Ishikawa (cell line): ENCODE results near the gene PRKCZ.

Source experiments
- CEBPB ChIP-seq: IDR thresholded peaks from 2 replicates; pipeline ENCODE4 v1.6.1; 2012
- CREB1 ChIP-seq: IDR thresholded peaks from 2 replicates; pipeline ENCODE4 v1.6.1; 2012; ENCODE audit warnings: low read depth
- EGR1 ChIP-seq: IDR thresholded peaks from 2 replicates; pipeline ENCODE4 v1.6.1; 2012
- EP300 ChIP-seq: IDR thresholded peaks from 2 replicates; pipeline ENCODE4 v1.6.1; 2012; ENCODE audit warnings: borderline replicate concordance
- FOXM1 ChIP-seq: IDR thresholded peaks from 2 replicates; pipeline ENCODE4 v1.6.1; 2012; ENCODE audit warnings: low read depth, borderline replicate concordance
- NFIC ChIP-seq: IDR thresholded peaks from 2 replicates; pipeline ENCODE4 v1.6.1; 2012
- RAD21 ChIP-seq: IDR thresholded peaks from 2 replicates; pipeline ENCODE4 v1.6.1; 2012; ENCODE audit warnings: low read depth
- TAF1 ChIP-seq: IDR thresholded peaks from 2 replicates; pipeline ENCODE4 v1.6.1; 2012; ENCODE audit warnings: low read depth, mild to moderate bottlenecking
- TCF12 ChIP-seq: IDR thresholded peaks from 2 replicates; pipeline ENCODE4 v1.6.1; 2012; ENCODE audit warnings: low read depth
- TEAD4 ChIP-seq: IDR thresholded peaks from 2 replicates; pipeline ENCODE4 v1.6.1; 2012
- YY1 ChIP-seq: IDR thresholded peaks from 2 replicates; pipeline ENCODE4 v1.6.1; 2012; ENCODE audit warnings: low read depth
- ZBTB7A ChIP-seq: IDR thresholded peaks from 2 replicates; pipeline ENCODE4 v1.6.1; 2012; ENCODE audit warnings: low read depth
- TF ChIP-seq, protein P1 (sequence below): IDR thresholded peaks from 2 replicates; pipeline ENCODE4 v1.6.1; 2012; ENCODE audit warnings: low read depth, mild to moderate bottlenecking
- TF ChIP-seq, protein P2 (sequence below): IDR thresholded peaks from 2 replicates; pipeline ENCODE4 v1.6.1; 2012
- TF ChIP-seq, protein P3 (sequence below): IDR thresholded peaks from 2 replicates; pipeline ENCODE4 v1.6.1; 2012

Gene PRKCZ

DNA sequence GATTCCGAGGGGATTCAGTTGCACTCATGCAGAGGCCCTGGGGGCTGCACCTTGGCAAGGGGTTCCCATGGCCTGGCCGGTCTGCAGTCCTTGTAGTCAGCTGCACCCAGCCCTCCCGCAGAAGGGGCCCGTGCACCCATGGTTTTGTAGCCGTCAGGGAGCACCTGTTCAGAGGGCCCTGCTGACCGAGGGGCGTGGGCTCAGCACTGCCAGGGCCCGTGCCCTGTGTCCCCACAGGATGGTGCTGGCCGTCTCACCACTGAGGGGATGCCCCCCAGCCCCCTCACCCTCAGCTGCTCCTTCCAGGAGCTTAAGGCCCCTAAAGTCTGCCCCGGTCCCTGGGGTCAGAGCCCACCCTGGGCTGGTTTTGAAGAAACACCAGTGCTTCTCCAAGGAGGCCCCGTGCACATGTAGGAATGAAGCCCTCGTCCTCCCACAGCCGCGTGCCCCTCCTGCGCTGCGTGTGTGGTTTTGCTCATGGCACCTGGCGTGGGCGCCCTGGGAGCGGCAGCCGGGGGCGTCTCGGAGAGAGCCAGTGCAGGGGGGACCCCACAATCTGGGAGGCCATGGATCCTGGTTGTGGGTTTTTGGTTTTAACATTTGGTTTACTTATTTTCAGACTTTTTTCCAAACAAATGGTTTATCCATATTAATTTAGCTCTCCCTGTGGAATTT, 40.1 kb downstream of the PRKCZ start:
- TF ChIP-seq EP300: no peak

DNA sequence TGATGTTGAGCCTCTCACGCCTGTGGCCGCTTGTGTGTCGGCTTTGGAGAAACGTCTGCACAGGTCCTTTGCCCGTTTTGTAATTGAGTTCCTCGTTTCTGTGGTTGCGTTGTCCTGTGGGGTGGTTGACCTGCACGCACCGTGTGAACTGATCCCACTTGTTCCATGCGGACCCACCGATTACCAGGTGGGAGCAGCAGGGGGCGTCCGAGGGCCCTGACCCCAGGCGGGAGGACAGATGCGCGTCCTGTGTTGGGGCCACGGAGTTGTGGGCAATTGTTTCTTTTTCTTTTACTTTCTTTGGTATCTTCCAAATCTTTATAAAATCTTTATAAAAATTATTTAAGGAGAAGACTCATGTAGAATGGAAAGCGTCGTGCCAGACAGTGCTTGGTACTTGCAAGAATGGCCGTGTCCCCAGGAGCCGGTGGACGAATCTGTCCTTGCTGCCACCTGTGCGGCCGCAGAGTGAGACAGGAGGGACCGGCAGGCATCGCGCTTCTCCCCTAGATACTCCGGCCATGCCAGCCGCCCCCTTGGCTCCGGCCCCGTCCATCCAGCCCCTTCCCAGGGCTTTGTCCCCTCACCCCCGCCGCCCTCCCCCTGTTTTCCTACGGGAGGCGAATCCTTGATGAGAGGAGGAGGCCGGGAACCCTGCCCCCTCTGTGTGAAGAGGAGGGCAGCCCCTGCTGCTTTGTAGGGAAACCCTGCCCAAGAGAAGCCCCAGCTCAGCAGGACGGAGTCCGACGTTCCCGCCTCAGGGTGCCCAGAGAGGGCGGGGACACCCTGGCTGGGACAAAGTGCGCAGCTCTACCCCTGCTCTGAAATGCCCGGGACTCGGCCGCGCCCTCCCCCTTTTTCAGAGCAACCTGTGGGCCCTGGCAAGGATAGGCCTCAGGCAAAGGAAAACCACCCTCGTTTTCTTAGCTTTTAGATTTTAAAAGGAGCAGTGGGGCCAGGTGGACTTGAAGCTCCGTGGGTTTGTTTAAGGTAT, 41.7 kb downstream of the PRKCZ start:
- TF ChIP-seq TEAD4: no peak
- TF ChIP-seq, protein P1, sequence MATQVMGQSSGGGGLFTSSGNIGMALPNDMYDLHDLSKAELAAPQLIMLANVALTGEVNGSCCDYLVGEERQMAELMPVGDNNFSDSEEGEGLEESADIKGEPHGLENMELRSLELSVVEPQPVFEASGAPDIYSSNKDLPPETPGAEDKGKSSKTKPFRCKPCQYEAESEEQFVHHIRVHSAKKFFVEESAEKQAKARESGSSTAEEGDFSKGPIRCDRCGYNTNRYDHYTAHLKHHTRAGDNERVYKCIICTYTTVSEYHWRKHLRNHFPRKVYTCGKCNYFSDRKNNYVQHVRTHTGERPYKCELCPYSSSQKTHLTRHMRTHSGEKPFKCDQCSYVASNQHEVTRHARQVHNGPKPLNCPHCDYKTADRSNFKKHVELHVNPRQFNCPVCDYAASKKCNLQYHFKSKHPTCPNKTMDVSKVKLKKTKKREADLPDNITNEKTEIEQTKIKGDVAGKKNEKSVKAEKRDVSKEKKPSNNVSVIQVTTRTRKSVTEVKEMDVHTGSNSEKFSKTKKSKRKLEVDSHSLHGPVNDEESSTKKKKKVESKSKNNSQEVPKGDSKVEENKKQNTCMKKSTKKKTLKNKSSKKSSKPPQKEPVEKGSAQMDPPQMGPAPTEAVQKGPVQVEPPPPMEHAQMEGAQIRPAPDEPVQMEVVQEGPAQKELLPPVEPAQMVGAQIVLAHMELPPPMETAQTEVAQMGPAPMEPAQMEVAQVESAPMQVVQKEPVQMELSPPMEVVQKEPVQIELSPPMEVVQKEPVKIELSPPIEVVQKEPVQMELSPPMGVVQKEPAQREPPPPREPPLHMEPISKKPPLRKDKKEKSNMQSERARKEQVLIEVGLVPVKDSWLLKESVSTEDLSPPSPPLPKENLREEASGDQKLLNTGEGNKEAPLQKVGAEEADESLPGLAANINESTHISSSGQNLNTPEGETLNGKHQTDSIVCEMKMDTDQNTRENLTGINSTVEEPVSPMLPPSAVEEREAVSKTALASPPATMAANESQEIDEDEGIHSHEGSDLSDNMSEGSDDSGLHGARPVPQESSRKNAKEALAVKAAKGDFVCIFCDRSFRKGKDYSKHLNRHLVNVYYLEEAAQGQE: no peak
- no peak for TF ChIP-seq NFIC
- TF ChIP-seq, protein P2, sequence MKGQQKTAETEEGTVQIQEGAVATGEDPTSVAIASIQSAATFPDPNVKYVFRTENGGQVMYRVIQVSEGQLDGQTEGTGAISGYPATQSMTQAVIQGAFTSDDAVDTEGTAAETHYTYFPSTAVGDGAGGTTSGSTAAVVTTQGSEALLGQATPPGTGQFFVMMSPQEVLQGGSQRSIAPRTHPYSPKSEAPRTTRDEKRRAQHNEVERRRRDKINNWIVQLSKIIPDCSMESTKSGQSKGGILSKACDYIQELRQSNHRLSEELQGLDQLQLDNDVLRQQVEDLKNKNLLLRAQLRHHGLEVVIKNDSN: no peak

DNA sequence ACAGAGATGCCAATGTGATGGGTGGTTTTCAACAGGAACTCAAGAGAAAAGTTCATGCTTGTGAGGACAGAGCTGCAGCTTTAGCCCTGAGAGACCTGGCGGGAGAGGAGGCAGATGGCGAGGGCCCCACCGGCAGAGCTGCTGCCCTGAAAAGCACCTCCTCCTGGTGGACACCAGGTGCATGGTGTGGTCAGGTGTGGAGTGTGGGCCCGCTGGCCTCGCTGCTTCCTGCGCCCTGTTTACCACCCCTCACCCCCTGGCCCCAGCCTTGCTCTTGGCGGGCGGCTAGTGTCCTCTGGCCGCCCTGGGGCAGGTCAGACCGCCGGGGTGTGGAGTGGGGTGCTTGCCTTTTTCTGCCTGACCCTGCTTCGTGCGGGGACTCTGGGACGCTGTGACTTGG, 42.8 kb downstream of the PRKCZ start:
- no peak for TF ChIP-seq RAD21
- TF ChIP-seq CEBPB: no peak
- no peak for TF ChIP-seq ZBTB7A
- TF ChIP-seq TEAD4: no peak
- TF ChIP-seq, protein P2: no peak
- no peak for TF ChIP-seq YY1
- TF ChIP-seq EGR1: no peak
- TF ChIP-seq NFIC: no peak
- no peak for TF ChIP-seq EP300
- TF ChIP-seq CREB1: no peak

DNA sequence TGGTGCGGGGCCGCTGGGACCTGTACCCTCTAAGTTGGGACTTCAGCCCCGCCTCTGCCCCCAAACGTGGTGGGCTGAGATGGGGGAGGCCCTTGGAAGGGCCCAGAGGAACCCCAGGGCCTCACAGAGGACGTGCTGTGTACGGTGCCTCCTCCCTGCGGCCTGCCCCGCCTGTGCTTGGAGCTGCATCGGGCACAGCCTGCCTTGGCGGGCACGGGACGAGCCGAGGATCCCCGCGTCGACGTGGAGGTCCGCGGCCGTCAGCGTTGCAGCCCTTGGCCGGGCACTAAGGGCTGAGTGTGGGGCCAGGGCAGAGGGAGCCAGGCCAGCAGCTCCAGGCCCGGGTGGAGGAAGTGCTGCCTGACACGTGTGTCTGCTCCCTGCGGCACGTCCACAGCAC, 43.4 kb downstream of the PRKCZ start:
- TF ChIP-seq FOXM1 (no peak), CEBPB (no peak), ZBTB7A (no peak), TEAD4 (no peak), YY1 (no peak), CREB1 (no peak), NFIC (no peak)
- TF ChIP-seq, protein P2: no peak

DNA sequence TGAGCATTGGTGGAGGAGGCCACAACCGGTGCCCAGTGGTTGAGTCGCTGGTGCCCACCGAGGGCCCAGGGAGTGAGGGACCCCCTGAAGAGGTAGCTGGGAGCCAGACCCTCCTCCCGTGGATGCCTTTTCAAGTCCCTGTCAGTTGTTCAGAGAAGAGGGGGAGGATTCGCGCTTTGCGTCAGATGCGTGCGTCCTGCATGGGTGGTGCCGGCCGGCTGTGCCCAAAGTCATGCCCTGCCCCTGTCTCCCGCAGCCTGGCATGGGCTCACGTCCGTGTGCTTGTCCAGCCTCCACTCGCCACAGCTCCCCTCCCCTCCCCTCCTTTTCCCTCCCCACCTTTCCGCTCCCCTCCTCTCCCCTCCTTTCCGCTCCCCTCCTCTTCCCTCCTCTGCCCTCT, 45.2 kb downstream of the PRKCZ start:
- TF ChIP-seq YY1 (no peak), CEBPB (no peak)

DNA sequence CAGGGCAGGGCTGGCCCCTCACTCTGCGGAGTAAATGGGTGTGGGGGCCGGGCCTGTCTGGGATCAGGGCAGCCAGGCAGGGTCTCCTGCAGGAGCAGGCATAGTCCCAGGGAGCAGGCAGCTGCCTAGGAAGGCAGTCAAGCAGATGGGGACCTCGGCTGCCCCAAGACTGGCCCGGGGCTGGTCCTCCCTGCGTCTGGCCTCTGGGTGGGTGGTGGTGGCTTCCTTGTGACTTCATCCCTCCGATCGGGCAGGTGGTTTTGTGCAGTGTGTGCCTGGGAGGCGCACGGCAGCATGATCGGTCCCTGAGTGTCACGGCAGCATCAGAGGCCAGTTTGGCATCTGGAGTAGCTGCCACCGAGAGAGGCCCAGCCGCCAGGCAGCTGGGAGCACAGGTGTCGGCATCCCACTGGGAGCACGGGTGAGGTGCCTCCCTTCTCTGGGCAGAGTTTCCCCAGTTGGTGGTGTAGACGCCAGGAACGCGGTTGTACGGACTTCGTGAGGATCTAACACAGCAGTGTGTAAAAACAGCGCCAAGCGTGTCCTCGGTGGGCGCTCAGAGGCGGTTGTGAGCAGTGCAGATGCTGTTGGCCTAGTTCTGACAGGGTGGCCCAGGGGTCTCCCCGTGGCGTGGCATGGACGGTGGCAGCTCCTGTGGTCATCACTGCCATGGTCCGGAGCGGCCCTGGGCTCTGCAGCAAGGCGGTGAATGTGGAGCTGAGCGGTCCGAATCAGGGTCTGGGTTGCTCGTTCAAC, 45.9 kb downstream of the PRKCZ start:
- TF ChIP-seq NFIC (no peak), ZBTB7A (no peak), EP300 (no peak), TEAD4 (no peak), FOXM1 (no peak), CREB1 (no peak), TCF12 (no peak), YY1 (no peak), EGR1 (no peak), TAF1 (no peak), RAD21 (no peak), CEBPB (no peak)
- TF ChIP-seq, protein P2: no peak
- TF ChIP-seq, protein P1: no peak
- TF ChIP-seq, protein P3, sequence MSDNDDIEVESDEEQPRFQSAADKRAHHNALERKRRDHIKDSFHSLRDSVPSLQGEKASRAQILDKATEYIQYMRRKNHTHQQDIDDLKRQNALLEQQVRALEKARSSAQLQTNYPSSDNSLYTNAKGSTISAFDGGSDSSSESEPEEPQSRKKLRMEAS: no peak
